ENCODE measurements around the gene DND1. TPM values are rescaled to one million over a fixed set of nuclear protein-coding genes. Genes with fewer than 3 reads are reported as not detected.
"Not testable (repeated sequence)": the region's sequence is repeated elsewhere in the genome, so short reads cannot be mapped to it uniquely, and the experiment has no call there.

Gene DND1
- total RNA-seq, 1 donor = not detected

DNA sequence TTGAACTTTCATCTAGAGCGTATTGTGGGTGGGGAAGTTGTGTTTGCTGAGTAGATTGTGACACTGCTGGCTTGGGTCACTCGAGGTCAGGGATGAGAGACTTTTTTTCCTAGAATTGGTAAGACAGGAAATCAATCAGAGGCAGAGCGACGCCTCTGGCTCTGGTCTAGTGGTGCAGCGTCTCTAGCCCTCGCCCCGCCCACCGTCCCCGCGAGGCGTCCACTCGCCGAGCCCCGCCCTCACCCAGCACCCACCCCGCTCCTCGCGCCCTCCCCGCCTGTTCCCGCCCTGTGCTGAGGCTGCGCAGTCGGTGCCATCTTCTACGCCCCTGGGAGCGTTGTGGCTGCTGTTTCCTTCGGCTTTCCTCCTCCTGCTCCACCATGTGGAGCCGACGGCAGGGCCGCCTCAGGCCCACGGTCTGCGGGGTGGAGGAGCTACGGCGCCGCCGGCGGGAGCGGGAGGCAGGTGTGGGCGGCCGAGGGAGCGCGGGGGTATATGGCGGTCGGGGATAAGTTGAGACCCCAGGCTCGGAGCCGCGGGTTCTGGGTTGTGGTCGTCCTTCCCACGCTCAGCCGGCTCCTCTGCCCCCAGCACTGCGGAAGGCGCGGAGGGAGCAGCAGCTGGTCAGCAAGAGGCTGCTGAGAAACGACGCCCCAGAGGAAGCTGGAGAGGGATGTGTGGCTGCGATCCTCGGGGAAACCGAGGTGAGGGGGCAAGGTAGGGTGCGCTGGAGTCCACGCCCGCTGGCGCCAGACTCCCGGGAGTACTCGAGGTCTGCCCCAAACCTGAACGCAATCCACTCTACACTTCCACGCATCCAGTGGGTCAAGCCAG is 34.0 kb downstream of the DND1 start, which contains the start of gene TMCO6:
TMCO6 (plus strand) TSS at position 304 of the 834 bp plus-strand sequence; CDS start at position 381, 77 bp downstream.
- H3K4me3 ChIP-seq (ENCODE audit: low read depth, low read length) = peak within 1 kb of the TSS; percentile 80
- peak; percentile 55 for TF ChIP-seq CTCF (IDR thresholded peaks at IDR 0.05; ENCODE audit: insufficient read depth, low read depth, low read length)
- DNase-seq (ENCODE audit: low read depth) = peak; percentile 96

DNA sequence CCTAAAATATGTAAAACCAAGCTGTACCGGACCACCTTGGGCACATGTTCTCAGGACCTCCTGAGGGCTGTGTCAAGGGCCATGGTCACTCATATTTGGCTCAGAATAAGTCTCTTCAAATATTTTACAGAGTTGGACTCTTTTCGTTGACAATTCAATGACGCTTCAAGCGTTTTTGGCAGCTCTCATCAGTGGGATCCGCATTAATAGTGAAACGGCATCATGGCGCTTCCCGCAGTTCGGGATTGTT is 34.6 kb downstream of the DND1 start:
- H3K4me3 ChIP-seq (ENCODE audit: low read depth, low read length) = peak overlapping the region; percentile 80
- DNase-seq (ENCODE audit: low read depth) = not testable (repeated sequence)

DNA sequence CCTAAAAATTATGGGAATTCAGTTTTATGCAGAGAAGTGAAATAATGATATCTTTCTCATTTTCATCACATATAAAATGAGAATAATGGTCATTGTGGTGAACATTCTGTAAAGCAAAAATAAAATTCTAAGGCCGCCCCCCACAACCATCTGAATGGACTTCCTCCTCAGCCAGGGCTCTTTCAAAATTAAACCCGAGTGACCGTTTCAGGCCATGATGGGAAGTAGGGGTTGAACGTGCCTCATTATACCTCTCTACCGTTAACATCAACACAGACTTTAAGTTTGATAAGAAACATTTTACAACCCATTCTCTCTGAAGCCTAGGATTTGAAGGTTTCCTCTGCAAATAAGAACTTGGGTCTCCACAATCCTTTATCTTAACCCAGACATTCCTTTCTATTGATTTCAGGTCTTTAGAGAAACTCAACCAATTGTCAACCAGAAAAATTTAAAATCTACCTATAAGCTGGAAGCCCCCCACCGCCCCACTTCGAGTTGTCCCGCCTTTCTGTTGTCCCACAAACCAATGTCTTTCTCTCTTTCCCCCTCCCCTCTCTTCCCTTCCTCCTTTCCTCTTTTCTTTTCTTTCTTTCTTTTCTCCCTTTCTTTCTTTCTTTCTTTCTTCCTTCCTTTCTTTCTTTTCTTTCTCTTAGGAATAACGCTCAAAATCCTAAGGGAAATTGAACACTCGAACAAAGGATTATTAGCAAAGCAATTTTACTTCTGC is 35.8 kb downstream of the DND1 start:
- TF ChIP-seq CTCF (IDR thresholded peaks at IDR 0.05; ENCODE audit: insufficient read depth, low read depth, low read length) = no peak
- no peak for DNase-seq (ENCODE audit: low read depth)
- H3K4me3 ChIP-seq (ENCODE audit: low read depth, low read length) = no peak overlapping the region

GRCh38 chr5:140635291-140636257 is 37.8 kb downstream of the DND1 start:
- no peak for DNase-seq (ENCODE audit: low read depth)
- no peak for TF ChIP-seq CTCF (IDR thresholded peaks at IDR 0.05; ENCODE audit: insufficient read depth, low read depth, low read length)
- no peak overlapping the region for H3K4me3 ChIP-seq (ENCODE audit: low read depth, low read length)

- H3K4me3 ChIP-seq (ENCODE audit: low read depth, low read length) = no peak overlapping the region
- no peak for DNase-seq (ENCODE audit: low read depth)
- no peak for TF ChIP-seq CTCF (IDR thresholded peaks at IDR 0.05; ENCODE audit: insufficient read depth, low read depth, low read length)
Measured at GRCh38 chr5:140634103-140634502, 39.3 kb downstream of the DND1 start.

DNA sequence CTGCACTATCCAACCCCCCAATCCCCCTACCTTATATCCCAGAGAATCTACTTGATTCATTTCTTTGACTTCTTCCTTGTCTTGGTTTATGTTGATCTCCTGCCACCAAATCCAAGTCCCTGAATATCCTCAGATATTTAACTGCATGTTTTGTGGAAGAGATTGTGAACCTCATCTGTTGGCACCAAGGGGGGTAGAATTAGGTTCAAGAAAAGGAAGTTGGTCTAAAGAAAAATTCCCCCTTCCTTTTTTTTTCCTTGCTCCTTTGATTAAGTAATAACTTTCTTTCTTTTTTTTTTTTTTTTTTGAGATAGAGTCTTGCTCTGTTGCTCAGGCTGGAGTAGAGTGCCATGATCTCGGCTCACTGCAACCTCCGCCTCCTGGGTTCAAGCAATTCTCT is 39.9 kb downstream of the DND1 start:
- TF ChIP-seq CTCF (IDR thresholded peaks at IDR 0.05; ENCODE audit: insufficient read depth, low read depth, low read length) = no peak
- H3K4me3 ChIP-seq (ENCODE audit: low read depth, low read length) = no peak overlapping the region
- no peak for DNase-seq (ENCODE audit: low read depth)

All from fibroblast of villous mesenchyme (primary cell).